ENCODE measurements around the gene ATP10A. TPM values are rescaled to one million over a fixed set of nuclear protein-coding genes. Genes with fewer than 3 reads are reported as not detected.
"Not testable (repeated sequence)": the region's sequence is repeated elsewhere in the genome, so short reads cannot be mapped to it uniquely, and the experiment has no call there.

Gene ATP10A
- total RNA-seq, 1 donor from 2014 or later, result 5.7 TPM

- ATAC-seq, result no peak
- no peak for DNase-seq (ENCODE audit: low spot score)
- intact Hi-C loops (cut with DNase I), result no loop called here
Measured at GRCh38 chr15:25766417-25766816, 96.7 kb downstream of the ATP10A start.

- DNase-seq (ENCODE audit: low spot score), result no peak
- intact Hi-C loops (cut with DNase I), result loop anchor here (1.0 kb wide), 1 partner anchor 87 kb away; no protein-coding TSS in a partner anchor
- no peak for ATAC-seq
Measured at GRCh38 chr15:25764980-25765735, 98.0 kb downstream of the ATP10A start.

- no peak for ATAC-seq
- no peak for DNase-seq (ENCODE audit: low spot score)
- intact Hi-C loops (cut with DNase I), result no loop called here
Measured at GRCh38 chr15:25763954-25764353, 99.2 kb downstream of the ATP10A start.

- DNase-seq (ENCODE audit: low spot score), result no peak
- no peak for ATAC-seq
- intact Hi-C loops (cut with DNase I), result no loop called here
Measured at GRCh38 chr15:25763331-25763751, 99.8 kb downstream of the ATP10A start.

- intact Hi-C loops (cut with DNase I), result no loop called here
- ATAC-seq, result no peak
Measured at GRCh38 chr15:25761971-25762662, 101.0 kb downstream of the ATP10A start.

GRCh38 chr15:25759421-25759820 is 103.7 kb downstream of the ATP10A start:
- intact Hi-C loops (cut with DNase I), result no loop called here
- DNase-seq (ENCODE audit: low spot score), result no peak

More at GRCh38 chr15:25761971-25762662, 101.0 kb downstream of the ATP10A start:
- no peak for DNase-seq (ENCODE audit: low spot score)

GRCh38 chr15:25758612-25759011 is 104.5 kb downstream of the ATP10A start:
- intact Hi-C loops (cut with DNase I); ATAC-seq; DNase-seq (ENCODE audit: low spot score): not testable (repeated sequence)

More at GRCh38 chr15:25759421-25759820, 103.7 kb downstream of the ATP10A start:
- ATAC-seq, result no peak

- intact Hi-C loops (cut with DNase I), result no loop called here
- no peak for DNase-seq (ENCODE audit: low spot score)
- ATAC-seq, result peak; percentile 52
Measured at GRCh38 chr15:25743548-25744275, 119.4 kb downstream of the ATP10A start.

GRCh38 chr15:25742776-25743547 is 120.2 kb downstream of the ATP10A start:
- intact Hi-C loops (cut with DNase I), result no loop called here
- no peak for DNase-seq (ENCODE audit: low spot score)

GRCh38 chr15:25742041-25742730 is 120.9 kb downstream of the ATP10A start:
- ATAC-seq (no peak), DNase-seq (ENCODE audit: low spot score) (no peak)
- intact Hi-C loops (cut with DNase I), result no loop called here

More at GRCh38 chr15:25742776-25743547, 120.2 kb downstream of the ATP10A start:
- ATAC-seq, result peak; percentile 64

GRCh38 chr15:25741256-25741580 is 121.9 kb downstream of the ATP10A start:
- ATAC-seq (no peak), DNase-seq (ENCODE audit: low spot score) (no peak)
- intact Hi-C loops (cut with DNase I), result no loop called here

GRCh38 chr15:25740383-25741255 is 122.5 kb downstream of the ATP10A start:
- intact Hi-C loops (cut with DNase I), result no loop called here
- no peak for ATAC-seq
- DNase-seq (ENCODE audit: low spot score), result no peak

- DNase-seq (ENCODE audit: low spot score) (no peak), ATAC-seq (peak; percentile 30)
- intact Hi-C loops (cut with DNase I), result no loop called here
Measured at GRCh38 chr15:25739687-25740121, 123.4 kb downstream of the ATP10A start.

GRCh38 chr15:25738171-25738965 is 124.8 kb downstream of the ATP10A start:
- ATAC-seq (no peak), DNase-seq (ENCODE audit: low spot score) (no peak)
- intact Hi-C loops (cut with DNase I), result no loop called here

- no peak for DNase-seq (ENCODE audit: low spot score)
- intact Hi-C loops (cut with DNase I), result no loop called here
Measured at GRCh38 chr15:25737218-25737643, 125.9 kb downstream of the ATP10A start.

GRCh38 chr15:25736461-25736860 is 126.7 kb downstream of the ATP10A start:
- intact Hi-C loops (cut with DNase I), result no loop called here
- ATAC-seq, result no peak

More at GRCh38 chr15:25737218-25737643, 125.9 kb downstream of the ATP10A start:
- ATAC-seq, result peak; percentile 93

More at GRCh38 chr15:25736461-25736860, 126.7 kb downstream of the ATP10A start:
- no peak for DNase-seq (ENCODE audit: low spot score)

Data from sciatic nerve (tissue), 2 donors.